ENCODE data around the gene ZNF407.

GRCh38 chr18:74569401-74569800 is 28.3 kb upstream of the ZNF407 start:
- TF ChIP-seq ZNF529 (tag by site-specific recombination; IDR thresholded peaks at IDR 0.05; ENCODE audit: insufficient replicate concordance) (no peak), ZNF670 (tag by site-specific recombination; IDR thresholded peaks at IDR 0.05; ENCODE audit: low read depth) (no peak), KLF16 (tag by site-specific recombination; IDR thresholded peaks at IDR 0.05) (no peak), ZNF121 (tag by site-specific recombination; IDR thresholded peaks at IDR 0.05) (no peak), ZBTB11 (tag by site-specific recombination; conservative IDR thresholded peaks at IDR 0.05; ENCODE audit: low read depth) (no peak), CTCF (tag by site-specific recombination; IDR thresholded peaks at IDR 0.05) (no peak), ZSCAN5A (tag by site-specific recombination; IDR thresholded peaks at IDR 0.05) (no peak)

All from HEK293 (cell line).